SK-N-SH (cell line): ENCODE data around the gene CPNE2. TPM values are rescaled to one million over a fixed set of nuclear protein-coding genes. Genes with fewer than 3 reads are reported as not detected.

Experiments used
- CTCF ChIA-PET: fragments of 300-600, 350-600 bp; formaldehyde crosslinking; extraction: SDS; loops from one replicate; lab custom pipeline; 2021; lab: Yijun Ruan, JAX
- POLR2A ChIA-PET: fragments of 350-600 bp; sonication (Branson Sonifier 250); formaldehyde crosslinking; extraction: SDS; loops from one replicate; lab custom pipeline; 2020; ENCODE audit warnings: antibody characterized with exemption, inconsistent platforms; lab: Yijun Ruan, JAX
- DNase-seq: peaks from one replicate; pipeline ENCODE4 v3.0.0; 2012
- H2AFZ ChIP-seq: fragments of 200-600 bp; sonication (generic); 2 replicates; pipeline ENCODE4 v1.8.1; 2016; ENCODE audit warnings: antibody characterized with exemption, mild to moderate bottlenecking, low read depth
- H3F3A ChIP-seq: fragments of 200-600 bp; sonication (generic); replicated peaks from 2 replicates; pipeline ENCODE3; 2016; ENCODE audit warnings: antibody characterized with exemption, mild to moderate bottlenecking; ENCODE audit not compliant: insufficient read depth
- H3K27ac ChIP-seq, 2 experiments: fragments of 200-500 bp in 1 of 2; fragments of 200-600 bp in 1 of 2; sonication (Bioruptor generic) in 1 of 2; sonication (generic), shearing (Covaris generic) in 1 of 2; 2 replicates each; pipeline versions ENCODE4 v1.5.1 to v1.6.1; 2014 to 2016; ENCODE audit warnings: low read depth in 2 of 2, inconsistent platforms in 1 of 2, low read length in 1 of 2, mild to moderate bottlenecking in 1 of 2, mixed read lengths in 1 of 2
- H3K27me3 ChIP-seq: fragments of 200-600 bp; sonication (generic), shearing (Covaris generic); 2 replicates; pipeline ENCODE4 v1.6.1; 2016; ENCODE audit warnings: mixed run types; ENCODE audit not compliant: insufficient read depth
- H3K36me3 ChIP-seq, 2 experiments: fragments of 200-500 bp in 1 of 2; fragments of 200-600 bp in 1 of 2; sonication (Bioruptor generic) in 1 of 2; sonication (generic) in 1 of 2; replicated peaks in 1 of 2; 2 replicates each; pipeline versions ENCODE3 to v1.5.1; 2014 to 2016; ENCODE audit warnings: low read length in 1 of 2, mild to moderate bottlenecking in 1 of 2; ENCODE audit not compliant: insufficient read depth in 2 of 2, control insufficient read depth in 1 of 2
- H3K4me1 ChIP-seq, 2 experiments: fragments of 200-500 bp in 1 of 2; fragments of 200-600 bp in 1 of 2; sonication (Bioruptor generic) in 1 of 2; sonication (generic), shearing (Covaris generic) in 1 of 2; 2 replicates each; pipeline versions ENCODE4 v1.5.1 to v1.6.1; 2014 to 2016; ENCODE audit warnings: low read depth in 1 of 2, low read length in 1 of 2, mixed run types in 1 of 2; ENCODE audit not compliant: insufficient read depth in 2 of 2, control insufficient read depth in 1 of 2
- H3K4me2 ChIP-seq: fragments of 200-600 bp; sonication (generic), shearing (Covaris generic); 2 replicates; pipeline ENCODE4 v1.6.1; 2017; ENCODE audit warnings: mixed run types
- H3K4me3 ChIP-seq, 2 experiments: fragments of 200-500 bp in 1 of 2; fragments of 200-600 bp in 1 of 2; sonication (Bioruptor generic) in 1 of 2; sonication (generic), shearing (Covaris generic) in 1 of 2; 2 replicates each; pipeline versions ENCODE4 v1.5.1 to v1.8.1; 2014 to 2016; ENCODE audit warnings: low read depth in 2 of 2, inconsistent platforms in 1 of 2, low read length in 1 of 2, mild to moderate bottlenecking in 1 of 2, mixed read lengths in 1 of 2, moderate library complexity in 1 of 2
- H3K79me2 ChIP-seq: fragments of 200-600 bp; sonication (generic); 2 replicates; pipeline ENCODE4 v1.8.1; 2017; ENCODE audit warnings: mild to moderate bottlenecking; ENCODE audit not compliant: insufficient read depth
- H3K9ac ChIP-seq: fragments of 200-600 bp; sonication (generic); 2 replicates; pipeline ENCODE4 v1.6.1; 2017; ENCODE audit warnings: mixed run types
- H3K9me2 ChIP-seq: fragments of 200-600 bp; sonication (generic); 2 replicates; pipeline ENCODE4 v1.6.1; 2017; ENCODE audit warnings: mixed run types
- H3K9me3 ChIP-seq: fragments of 200-600 bp; sonication (generic); 2 replicates; pipeline ENCODE4 v1.6.1; 2017; ENCODE audit warnings: mixed run types, mild to moderate bottlenecking, moderate library complexity
- H4K20me1 ChIP-seq: fragments of 200-600 bp; sonication (generic); 2 replicates; pipeline ENCODE4 v1.6.1; 2017; ENCODE audit warnings: mild to moderate bottlenecking, mixed run types; ENCODE audit not compliant: insufficient read depth
- EZH2phosphoT487 ChIP-seq: fragments of 200-600 bp; sonication (generic); IDR thresholded peaks from 2 replicates; pipeline ENCODE4 v1.6.1; 2017; ENCODE audit warnings: low read depth, mixed run types, mild to moderate bottlenecking, antibody characterized with exemption, moderate library complexity, borderline replicate concordance
- FOXJ3 ChIP-seq: sonication (generic); formaldehyde crosslinking; IDR thresholded peaks from 2 replicates; pipeline ENCODE4 v1.5.1; 2020; ENCODE audit warnings: mild to moderate bottlenecking, missing genetic modification reagents
- GABPA ChIP-seq: IDR thresholded peaks from 2 replicates; pipeline ENCODE4 v1.4.0; 2012; ENCODE audit warnings: low read depth, mild to moderate bottlenecking
- GATA2 ChIP-seq: sonication (generic); formaldehyde crosslinking; IDR thresholded peaks from 2 replicates; pipeline ENCODE4 v1.5.0; 2020; ENCODE audit warnings: mild to moderate bottlenecking, missing genetic modification reagents
- NFIC ChIP-seq: IDR thresholded peaks from 2 replicates; pipeline ENCODE4 v1.4.0; 2012; ENCODE audit warnings: borderline replicate concordance
- RCOR1 ChIP-seq: fragments of 150-350 bp; IDR thresholded peaks from 2 replicates; pipeline ENCODE4 v1.6.1; 2017; ENCODE audit warnings: antibody characterized with exemption, low read length
- RXRA ChIP-seq: IDR thresholded peaks from 2 replicates; pipeline ENCODE4 v1.4.0; 2012; ENCODE audit warnings: low read depth, mild to moderate bottlenecking, borderline replicate concordance
- SIN3A ChIP-seq: IDR thresholded peaks from 2 replicates; pipeline ENCODE4 v1.6.1; 2012; ENCODE audit warnings: low read depth, mild to moderate bottlenecking, low read length, moderate library complexity, borderline replicate concordance
- SMC3 ChIP-seq: IDR thresholded peaks from 2 replicates; pipeline ENCODE4 v1.6.1; 2012; ENCODE audit warnings: low read depth, low read length, improper control_type of control experiment
- TAF1 ChIP-seq: IDR thresholded peaks from 2 replicates; pipeline ENCODE4 v1.6.1; 2012; ENCODE audit warnings: low read depth, mild to moderate bottlenecking, low read length, moderate library complexity, borderline replicate concordance
- WGBS: methylation state at CpG from one replicate; pipeline ENCODE4 v1.1.6; 2017; ENCODE audit warnings: low lambda C conversion rate; 5-methylcytosine and 5-hydroxymethylcytosine counted together
- polyA plus RNA-seq, 3 experiments: library from polyadenylated mRNA; depleted of rRNA; stranded (reverse); fragments of >200 nt; gene quantifications; 2 replicates each; pipeline ENCODE4 v1.2.3, GENCODE V29; 2012
- TF ChIP-seq, protein P1 (sequence below): IDR thresholded peaks from 2 replicates; pipeline ENCODE4; 2012
- TF ChIP-seq, protein P2 (sequence below): IDR thresholded peaks from 2 replicates; pipeline ENCODE4 v1.4.0; 2012; ENCODE audit warnings: low read depth
- TF ChIP-seq, protein P3 (sequence below): IDR thresholded peaks from 2 replicates; pipeline ENCODE4 v1.4.0; 2012; ENCODE audit warnings: low read depth, borderline replicate concordance
- TF ChIP-seq, protein P4 (sequence below): IDR thresholded peaks from 2 replicates; pipeline ENCODE4 v1.6.1; 2012; ENCODE audit warnings: mild to moderate bottlenecking, low read depth, low read length, moderate library complexity
- TF ChIP-seq, protein P5 (sequence below): fragments of 150-350 bp; IDR thresholded peaks from 2 replicates; pipeline ENCODE4 v1.6.1; 2016; ENCODE audit warnings: mild to moderate bottlenecking, low read depth, low read length
- TF ChIP-seq, protein P6 (sequence below): fragments of 200-600 bp; sonication (generic); IDR thresholded peaks from 2 replicates; pipeline ENCODE4 v1.6.1; 2017; ENCODE audit warnings: antibody characterized with exemption, mild to moderate bottlenecking, moderate library complexity
- TF ChIP-seq, protein P7 (sequence below): fragments of 150-350 bp; IDR thresholded peaks from 2 replicates; pipeline ENCODE4 v1.6.1; 2017; ENCODE audit warnings: antibody characterized with exemption, low read length, low read depth, borderline replicate concordance

CPNE2 gene
- polyA plus RNA-seq, 1 of the 3 experiments (the other 2 are of a cell fraction), result 73.0 TPM

DNA sequence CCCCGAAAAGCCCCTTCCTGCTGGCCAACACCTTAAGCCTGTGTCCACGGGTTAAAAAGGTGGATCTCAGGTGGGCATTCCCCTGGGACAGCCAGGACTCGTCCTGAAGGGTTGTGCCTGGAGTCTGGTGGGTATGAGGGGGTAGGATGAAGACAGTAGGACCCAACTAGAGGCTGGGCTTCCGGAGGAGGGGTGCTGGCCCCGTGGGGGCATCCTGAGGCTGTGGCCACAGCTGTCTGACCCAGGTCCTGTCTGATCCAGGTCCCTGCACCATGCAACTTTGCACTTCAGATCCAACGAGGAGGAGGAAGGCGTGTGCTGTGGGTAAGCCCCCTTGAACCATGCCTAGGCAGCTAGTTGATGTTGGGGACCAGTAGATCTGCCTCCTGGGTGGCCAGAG lies 37.6 kb upstream of the CPNE2 start (continued):
- TF ChIP-seq, protein P1, sequence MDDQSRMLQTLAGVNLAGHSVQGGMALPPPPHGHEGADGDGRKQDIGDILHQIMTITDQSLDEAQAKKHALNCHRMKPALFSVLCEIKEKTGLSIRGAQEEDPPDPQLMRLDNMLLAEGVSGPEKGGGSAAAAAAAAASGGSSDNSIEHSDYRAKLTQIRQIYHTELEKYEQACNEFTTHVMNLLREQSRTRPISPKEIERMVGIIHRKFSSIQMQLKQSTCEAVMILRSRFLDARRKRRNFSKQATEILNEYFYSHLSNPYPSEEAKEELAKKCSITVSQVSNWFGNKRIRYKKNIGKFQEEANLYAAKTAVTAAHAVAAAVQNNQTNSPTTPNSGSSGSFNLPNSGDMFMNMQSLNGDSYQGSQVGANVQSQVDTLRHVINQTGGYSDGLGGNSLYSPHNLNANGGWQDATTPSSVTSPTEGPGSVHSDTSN, result no peak
- no peak for TF ChIP-seq RXRA
- no peak for TF ChIP-seq SMC3
- no peak for TF ChIP-seq GABPA

DNA sequence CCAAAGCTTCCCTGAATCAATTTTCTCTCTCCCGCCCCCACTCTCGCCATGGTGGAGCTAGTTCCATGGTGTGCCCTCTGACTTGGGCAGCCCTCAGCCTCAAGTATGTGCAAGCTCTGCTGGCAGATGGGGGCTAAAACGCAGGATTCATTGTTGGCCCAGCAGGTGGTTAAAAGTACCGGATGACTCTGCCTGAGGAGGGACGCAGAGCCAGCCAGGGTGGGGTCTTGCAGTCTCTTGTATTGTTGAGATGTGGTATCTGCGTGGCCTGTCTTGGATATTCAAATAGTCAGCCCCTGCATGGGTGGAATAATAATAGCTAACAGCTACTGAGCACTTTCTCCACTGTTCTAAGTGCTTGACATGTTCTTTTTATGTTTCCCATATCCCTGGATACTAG lies 36.7 kb upstream of the CPNE2 start:
- no peaks in the 10 kb centered on the region for H3K27me3 ChIP-seq
- no peaks in the 10 kb centered on the region for H4K20me1 ChIP-seq
- no peaks in the 10 kb centered on the region for H3K79me2 ChIP-seq
- no peaks in the 10 kb centered on the region for H3K36me3 ChIP-seq
- H3F3A ChIP-seq, result no peaks in the 10 kb centered on the region
- CTCF ChIA-PET, result interaction anchor here (2.1 kb wide), 1 partner anchor 10 kb away, joined by 7 read pairs; no protein-coding TSS in a partner anchor
- no peak overlapping the region for H3K4me2 ChIP-seq
- DNase-seq, result no peak
- no peak overlapping the region for H2AFZ ChIP-seq
- H3K27ac ChIP-seq, result no peak overlapping the region
- H3K4me1 ChIP-seq, result peaks cover under 1% of the 10 kb centered on the region in 2 experiments; a peak in 2 of 4 replicates
- no peaks in the 10 kb centered on the region for H3K9me2 ChIP-seq
- POLR2A ChIA-PET, result interaction anchor here (0.6 kb wide), 1 partner anchor 475 kb away, joined by 3 read pairs; no protein-coding TSS in a partner anchor
- no peak overlapping the region for H3K4me3 ChIP-seq
- H3K9ac ChIP-seq, result no peak overlapping the region
- 94% methylated on average over 6 of the region's 6 CpGs for WGBS
- no peaks in the 10 kb centered on the region for H3K9me3 ChIP-seq
- TF ChIP-seq, protein P1, result no peak
- TF ChIP-seq RCOR1 (no peak), TAF1 (no peak), FOXJ3 (no peak), GATA2 (no peak), NFIC (no peak), SIN3A (no peak), SMC3 (no peak), EZH2phosphoT487 (no peak)
- TF ChIP-seq, protein P2, sequence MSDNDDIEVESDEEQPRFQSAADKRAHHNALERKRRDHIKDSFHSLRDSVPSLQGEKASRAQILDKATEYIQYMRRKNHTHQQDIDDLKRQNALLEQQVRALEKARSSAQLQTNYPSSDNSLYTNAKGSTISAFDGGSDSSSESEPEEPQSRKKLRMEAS, result no peak
- TF ChIP-seq, protein P3, sequence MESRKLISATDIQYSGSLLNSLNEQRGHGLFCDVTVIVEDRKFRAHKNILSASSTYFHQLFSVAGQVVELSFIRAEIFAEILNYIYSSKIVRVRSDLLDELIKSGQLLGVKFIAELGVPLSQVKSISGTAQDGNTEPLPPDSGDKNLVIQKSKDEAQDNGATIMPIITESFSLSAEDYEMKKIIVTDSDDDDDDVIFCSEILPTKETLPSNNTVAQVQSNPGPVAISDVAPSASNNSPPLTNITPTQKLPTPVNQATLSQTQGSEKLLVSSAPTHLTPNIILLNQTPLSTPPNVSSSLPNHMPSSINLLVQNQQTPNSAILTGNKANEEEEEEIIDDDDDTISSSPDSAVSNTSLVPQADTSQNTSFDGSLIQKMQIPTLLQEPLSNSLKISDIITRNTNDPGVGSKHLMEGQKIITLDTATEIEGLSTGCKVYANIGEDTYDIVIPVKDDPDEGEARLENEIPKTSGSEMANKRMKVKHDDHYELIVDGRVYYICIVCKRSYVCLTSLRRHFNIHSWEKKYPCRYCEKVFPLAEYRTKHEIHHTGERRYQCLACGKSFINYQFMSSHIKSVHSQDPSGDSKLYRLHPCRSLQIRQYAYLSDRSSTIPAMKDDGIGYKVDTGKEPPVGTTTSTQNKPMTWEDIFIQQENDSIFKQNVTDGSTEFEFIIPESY, result no peak
- TF ChIP-seq, protein P4, sequence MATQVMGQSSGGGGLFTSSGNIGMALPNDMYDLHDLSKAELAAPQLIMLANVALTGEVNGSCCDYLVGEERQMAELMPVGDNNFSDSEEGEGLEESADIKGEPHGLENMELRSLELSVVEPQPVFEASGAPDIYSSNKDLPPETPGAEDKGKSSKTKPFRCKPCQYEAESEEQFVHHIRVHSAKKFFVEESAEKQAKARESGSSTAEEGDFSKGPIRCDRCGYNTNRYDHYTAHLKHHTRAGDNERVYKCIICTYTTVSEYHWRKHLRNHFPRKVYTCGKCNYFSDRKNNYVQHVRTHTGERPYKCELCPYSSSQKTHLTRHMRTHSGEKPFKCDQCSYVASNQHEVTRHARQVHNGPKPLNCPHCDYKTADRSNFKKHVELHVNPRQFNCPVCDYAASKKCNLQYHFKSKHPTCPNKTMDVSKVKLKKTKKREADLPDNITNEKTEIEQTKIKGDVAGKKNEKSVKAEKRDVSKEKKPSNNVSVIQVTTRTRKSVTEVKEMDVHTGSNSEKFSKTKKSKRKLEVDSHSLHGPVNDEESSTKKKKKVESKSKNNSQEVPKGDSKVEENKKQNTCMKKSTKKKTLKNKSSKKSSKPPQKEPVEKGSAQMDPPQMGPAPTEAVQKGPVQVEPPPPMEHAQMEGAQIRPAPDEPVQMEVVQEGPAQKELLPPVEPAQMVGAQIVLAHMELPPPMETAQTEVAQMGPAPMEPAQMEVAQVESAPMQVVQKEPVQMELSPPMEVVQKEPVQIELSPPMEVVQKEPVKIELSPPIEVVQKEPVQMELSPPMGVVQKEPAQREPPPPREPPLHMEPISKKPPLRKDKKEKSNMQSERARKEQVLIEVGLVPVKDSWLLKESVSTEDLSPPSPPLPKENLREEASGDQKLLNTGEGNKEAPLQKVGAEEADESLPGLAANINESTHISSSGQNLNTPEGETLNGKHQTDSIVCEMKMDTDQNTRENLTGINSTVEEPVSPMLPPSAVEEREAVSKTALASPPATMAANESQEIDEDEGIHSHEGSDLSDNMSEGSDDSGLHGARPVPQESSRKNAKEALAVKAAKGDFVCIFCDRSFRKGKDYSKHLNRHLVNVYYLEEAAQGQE, result no peak
- TF ChIP-seq, protein P5, sequence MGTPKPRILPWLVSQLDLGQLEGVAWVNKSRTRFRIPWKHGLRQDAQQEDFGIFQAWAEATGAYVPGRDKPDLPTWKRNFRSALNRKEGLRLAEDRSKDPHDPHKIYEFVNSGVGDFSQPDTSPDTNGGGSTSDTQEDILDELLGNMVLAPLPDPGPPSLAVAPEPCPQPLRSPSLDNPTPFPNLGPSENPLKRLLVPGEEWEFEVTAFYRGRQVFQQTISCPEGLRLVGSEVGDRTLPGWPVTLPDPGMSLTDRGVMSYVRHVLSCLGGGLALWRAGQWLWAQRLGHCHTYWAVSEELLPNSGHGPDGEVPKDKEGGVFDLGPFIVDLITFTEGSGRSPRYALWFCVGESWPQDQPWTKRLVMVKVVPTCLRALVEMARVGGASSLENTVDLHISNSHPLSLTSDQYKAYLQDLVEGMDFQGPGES, result no peak
- TF ChIP-seq, protein P6, sequence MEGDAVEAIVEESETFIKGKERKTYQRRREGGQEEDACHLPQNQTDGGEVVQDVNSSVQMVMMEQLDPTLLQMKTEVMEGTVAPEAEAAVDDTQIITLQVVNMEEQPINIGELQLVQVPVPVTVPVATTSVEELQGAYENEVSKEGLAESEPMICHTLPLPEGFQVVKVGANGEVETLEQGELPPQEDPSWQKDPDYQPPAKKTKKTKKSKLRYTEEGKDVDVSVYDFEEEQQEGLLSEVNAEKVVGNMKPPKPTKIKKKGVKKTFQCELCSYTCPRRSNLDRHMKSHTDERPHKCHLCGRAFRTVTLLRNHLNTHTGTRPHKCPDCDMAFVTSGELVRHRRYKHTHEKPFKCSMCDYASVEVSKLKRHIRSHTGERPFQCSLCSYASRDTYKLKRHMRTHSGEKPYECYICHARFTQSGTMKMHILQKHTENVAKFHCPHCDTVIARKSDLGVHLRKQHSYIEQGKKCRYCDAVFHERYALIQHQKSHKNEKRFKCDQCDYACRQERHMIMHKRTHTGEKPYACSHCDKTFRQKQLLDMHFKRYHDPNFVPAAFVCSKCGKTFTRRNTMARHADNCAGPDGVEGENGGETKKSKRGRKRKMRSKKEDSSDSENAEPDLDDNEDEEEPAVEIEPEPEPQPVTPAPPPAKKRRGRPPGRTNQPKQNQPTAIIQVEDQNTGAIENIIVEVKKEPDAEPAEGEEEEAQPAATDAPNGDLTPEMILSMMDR, result no peak
- TF ChIP-seq, protein P7, sequence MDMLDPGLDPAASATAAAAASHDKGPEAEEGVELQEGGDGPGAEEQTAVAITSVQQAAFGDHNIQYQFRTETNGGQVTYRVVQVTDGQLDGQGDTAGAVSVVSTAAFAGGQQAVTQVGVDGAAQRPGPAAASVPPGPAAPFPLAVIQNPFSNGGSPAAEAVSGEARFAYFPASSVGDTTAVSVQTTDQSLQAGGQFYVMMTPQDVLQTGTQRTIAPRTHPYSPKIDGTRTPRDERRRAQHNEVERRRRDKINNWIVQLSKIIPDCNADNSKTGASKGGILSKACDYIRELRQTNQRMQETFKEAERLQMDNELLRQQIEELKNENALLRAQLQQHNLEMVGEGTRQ, result no peak
